OCI-LY1 (cell line): ENCODE data around the gene POLR2C.

Experiments
- H2AFZ ChIP-seq: fragments of 200-600 bp; sonication (generic), shearing (Covaris generic); 2 replicates; pipeline ENCODE4 v1.6.0; 2014; ENCODE audit warnings: antibody characterized with exemption, mild to moderate bottlenecking, low read length
- H3F3A ChIP-seq: fragments of 200-600 bp; sonication (generic), shearing (Covaris generic); 2 replicates; pipeline ENCODE4 v1.6.0; 2014; ENCODE audit warnings: mild to moderate bottlenecking, antibody characterized with exemption, low read length, moderate library complexity; ENCODE audit not compliant: insufficient read depth
- H3K27ac ChIP-seq: fragments of 200-600 bp; sonication (generic); 2 replicates; pipeline ENCODE4 v1.5.1; 2014; ENCODE audit warnings: low read length, mixed run types, mild to moderate bottlenecking, low read depth; ENCODE audit not compliant: poor library complexity, severe bottlenecking
- H3K27me3 ChIP-seq: fragments of 200-600 bp; sonication (generic); 2 replicates; pipeline ENCODE4 v1.6.0; 2014; ENCODE audit warnings: antibody characterized with exemption, mild to moderate bottlenecking, low read length, moderate library complexity; ENCODE audit not compliant: insufficient read depth
- H3K36me3 ChIP-seq: fragments of 200-600 bp; sonication (generic); 2 replicates; pipeline ENCODE4 v1.6.1; 2014; ENCODE audit warnings: mild to moderate bottlenecking, antibody characterized with exemption, low read length, moderate library complexity, mixed read lengths; ENCODE audit not compliant: insufficient read depth
- H3K4me1 ChIP-seq: fragments of 200-600 bp; sonication (generic); 2 replicates; pipeline ENCODE4 v1.5.1; 2014; ENCODE audit warnings: mild to moderate bottlenecking, low read length, moderate library complexity; ENCODE audit not compliant: insufficient read depth, severe bottlenecking
- H3K4me2 ChIP-seq: fragments of 200-600 bp; sonication (generic), shearing (Covaris generic); 2 replicates; pipeline ENCODE4 v1.6.1; 2014; ENCODE audit warnings: low read length
- H3K4me3 ChIP-seq: fragments of 200-600 bp; sonication (generic); 2 replicates; pipeline ENCODE4 v1.5.1; 2014; ENCODE audit warnings: low read length, low read depth, mild to moderate bottlenecking, mixed read lengths; ENCODE audit not compliant: poor library complexity, severe bottlenecking
- H3K79me2 ChIP-seq: fragments of 200-600 bp; shearing (Covaris generic); 2 replicates; pipeline ENCODE4 v1.6.1; 2016; ENCODE audit warnings: mixed run types, low read length, mixed read lengths; ENCODE audit not compliant: insufficient read depth
- H3K9ac ChIP-seq: fragments of 200-600 bp; sonication (generic), shearing (Covaris generic); 2 replicates; pipeline ENCODE4 v1.6.1; 2014; ENCODE audit warnings: mild to moderate bottlenecking, low read length, mixed read lengths
- H3K9me2 ChIP-seq: fragments of 200-600 bp; sonication (generic), shearing (Covaris generic); 2 replicates; pipeline ENCODE4 v1.6.1; 2014; ENCODE audit warnings: low read depth, mild to moderate bottlenecking, low read length, mixed read lengths
- H3K9me3 ChIP-seq: fragments of 200-600 bp; shearing (Covaris generic); 2 replicates; pipeline ENCODE4 v1.6.1; 2014; ENCODE audit warnings: low read length, mixed read lengths
- H4K20me1 ChIP-seq: fragments of 200-600 bp; sonication (generic), shearing (Covaris generic); 2 replicates; pipeline ENCODE4 v1.6.0; 2016; ENCODE audit warnings: mild to moderate bottlenecking, low read length; ENCODE audit not compliant: insufficient read depth
- CTCF ChIP-seq: fragments of 200-600 bp; sonication (generic), shearing (Covaris generic); IDR thresholded peaks from 2 replicates; pipeline ENCODE4 v1.5.1; 2017; ENCODE audit warnings: mild to moderate bottlenecking, antibody characterized with exemption, low read length, moderate library complexity, mixed read lengths
- EZH2 ChIP-seq: fragments of 200-600 bp; sonication (generic), shearing (Covaris generic); IDR thresholded peaks from 2 replicates; pipeline ENCODE4 v1.8.0; 2017; ENCODE audit warnings: borderline replicate concordance, mixed run types, mild to moderate bottlenecking, antibody characterized with exemption, low read length, moderate library complexity, mixed read lengths

Gene POLR2C

GRCh38 chr16:57416084-57416483 is 46.4 kb upstream of the POLR2C start:
- Histone ChIP-seq H3K4me1 (peaks cover 11% of the 10 kb centered on the region), H3F3A (no peaks in the 10 kb centered on the region), H3K4me2 (no peak overlapping the region), H3K9me2 (no peaks in the 10 kb centered on the region), H3K9ac (no peak overlapping the region), H3K27ac (no peak overlapping the region), H3K79me2 (no peaks in the 10 kb centered on the region), H3K9me3 (no peaks in the 10 kb centered on the region), H4K20me1 (no peaks in the 10 kb centered on the region), H3K4me3 (no peak overlapping the region), H3K27me3 (peaks cover 9% of the 10 kb centered on the region; the same call in 1 of the 2 replicates), H3K36me3 (no peaks in the 10 kb centered on the region), H2AFZ (no peak overlapping the region)
- TF ChIP-seq CTCF (no peak), EZH2 (no peak)

DNA sequence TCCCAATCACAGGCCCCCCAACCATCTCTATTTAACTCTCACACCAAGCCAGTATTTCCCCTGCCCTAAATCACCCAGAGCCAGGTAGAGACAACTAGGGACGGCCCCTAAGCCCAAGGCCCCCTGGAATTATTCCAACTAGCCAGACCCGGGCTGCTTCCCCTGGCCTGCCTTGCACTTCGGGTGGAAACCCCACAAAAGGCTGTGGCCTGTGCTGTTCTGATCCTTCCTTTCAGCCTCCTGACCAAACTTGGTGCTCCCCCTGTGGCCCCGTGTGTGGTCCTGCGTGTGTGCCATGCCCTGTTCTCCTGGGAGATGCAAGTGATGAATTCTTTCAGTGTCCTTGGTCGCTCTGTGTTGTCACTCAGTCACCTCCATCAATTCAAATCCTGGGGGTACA is 43.0 kb upstream of the POLR2C start:
- Histone ChIP-seq H3F3A (no peaks in the 10 kb centered on the region), H2AFZ (no peak overlapping the region), H3K9me2 (no peaks in the 10 kb centered on the region), H3K4me2 (no peak overlapping the region), H4K20me1 (no peaks in the 10 kb centered on the region), H3K9me3 (no peaks in the 10 kb centered on the region), H3K27ac (no peak overlapping the region), H3K36me3 (no peaks in the 10 kb centered on the region), H3K27me3 (no peaks in the 10 kb centered on the region), H3K4me1 (peaks cover 16% of the 10 kb centered on the region), H3K9ac (no peak overlapping the region), H3K79me2 (no peaks in the 10 kb centered on the region), H3K4me3 (no peak overlapping the region)
- TF ChIP-seq EZH2, result no peak
- TF ChIP-seq CTCF, result no peak

DNA sequence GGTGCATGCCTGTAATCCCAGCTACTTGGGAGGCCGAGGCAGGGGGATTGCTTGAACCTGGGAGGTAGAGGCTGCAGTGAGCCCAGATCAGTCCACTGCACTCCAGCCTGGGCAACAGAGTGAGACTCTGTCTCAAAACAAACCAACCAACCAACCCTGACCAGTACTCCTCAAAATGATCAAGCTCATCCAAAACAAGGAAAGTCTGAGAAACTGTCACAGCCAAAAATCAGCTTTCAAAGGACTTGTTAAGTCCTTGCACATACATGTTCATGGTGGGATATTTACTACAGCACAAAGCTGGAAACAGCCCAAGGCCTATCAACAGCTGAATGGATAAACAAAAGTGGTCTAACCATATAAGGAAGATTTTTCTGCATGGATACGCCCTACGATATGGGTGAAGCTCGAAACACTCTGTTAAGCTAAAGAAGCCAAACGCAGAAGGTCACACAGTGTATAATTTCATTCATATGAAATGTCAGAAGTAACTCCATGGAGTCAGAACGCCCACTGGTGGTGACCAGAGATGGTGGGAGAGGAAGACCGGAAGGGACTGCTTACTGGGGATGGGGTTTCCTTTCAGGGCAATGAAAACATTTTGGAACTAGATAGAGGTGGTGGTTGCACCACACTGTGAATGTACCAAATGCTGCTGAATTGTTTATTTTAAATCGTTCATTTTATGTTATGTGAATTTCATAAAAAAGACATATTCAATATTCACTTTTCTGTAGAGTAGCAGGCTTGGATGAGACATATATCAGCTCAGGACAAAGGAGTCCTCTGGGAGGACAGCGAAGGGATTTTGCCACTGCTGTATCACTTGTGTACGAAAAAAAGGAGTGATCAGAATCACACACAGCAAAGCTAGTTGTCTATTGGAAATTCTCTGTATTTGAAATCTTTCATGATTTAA is 40.2 kb upstream of the POLR2C start:
- Histone ChIP-seq H4K20me1 (no peaks in the 10 kb centered on the region), H3K27ac (no peak overlapping the region), H3K9ac (no peak overlapping the region), H3K4me3 (no peak overlapping the region), H3K4me1 (peaks cover 8% of the 10 kb centered on the region), H3K27me3 (no peaks in the 10 kb centered on the region), H3F3A (no peaks in the 10 kb centered on the region), H3K4me2 (no peak overlapping the region), H3K9me3 (no peaks in the 10 kb centered on the region), H3K9me2 (no peaks in the 10 kb centered on the region), H2AFZ (no peak overlapping the region), H3K79me2 (no peaks in the 10 kb centered on the region), H3K36me3 (peaks cover 9% of the 10 kb centered on the region)
- TF ChIP-seq EZH2, result no peak
- peak; percentile 55 for TF ChIP-seq CTCF
